Left ventricle myocardium inferior (tissue), 1 donor: ENCODE data around the gene EFL1. TPM values are rescaled to one million over a fixed set of nuclear protein-coding genes. Genes with fewer than 3 reads are reported as not detected.

Experiments used
- DNase-seq: peaks from one replicate; pipeline ENCODE4 v3.0.0-alpha.2; 2020
- H3K27ac ChIP-seq: fragments of 200-600 bp; replicated peaks from 2 replicates; pipeline ENCODE4 v1.8.0; 2021
- H3K27me3 ChIP-seq: fragments of 200-600 bp; 2 replicates; pipeline ENCODE4 v1.8.0; 2021; ENCODE audit warnings: low read depth
- H3K36me3 ChIP-seq: fragments of 200-600 bp; 2 replicates; pipeline ENCODE4 v1.8.0; 2021
- H3K4me1 ChIP-seq: fragments of 200-600 bp; 2 replicates; pipeline ENCODE4 v1.8.0; 2021
- H3K4me3 ChIP-seq: fragments of 200-600 bp; 2 replicates; pipeline ENCODE4 v1.8.0; 2021; ENCODE audit warnings: mild to moderate bottlenecking, moderate library complexity
- H3K9me3 ChIP-seq: fragments of 200-600 bp; replicated peaks from 2 replicates; pipeline ENCODE4 v1.8.0; 2021
- intact Hi-C: fragments of 100-400 bp; cut with micrococcal nuclease; formaldehyde crosslinking; loops from one replicate; pipeline ENCODE4 v1.11.0; 2022
- total RNA-seq: library from RNA; stranded (reverse); fragmentation: NEBNext Ultra II Directional; extraction: Animal tissue kit (Norgen Biotek cat#: 25700); gene quantifications from one replicate; pipeline ENCODE4 v1.2.1, GENCODE V29; 2021
- TF ChIP-seq, protein P1 (sequence below): fragments of 200-600 bp; IDR thresholded peaks from 2 replicates; pipeline ENCODE4 v1.8.0; 2021; ENCODE audit warnings: antibody characterized with exemption, mild to moderate bottlenecking, borderline replicate concordance
- donor health status: DM: no; HTN: yes; CAD: no; lungs with severe emphysema.

EFL1 gene
- total RNA-seq, 1 donor from 2014 or later = 12.9 TPM

- intact Hi-C loops = no loop called here
- Histone ChIP-seq H3K4me1 (no peaks in the 10 kb centered on the region), H3K4me3 (no peak overlapping the region), H3K27ac (no peak overlapping the region), H3K36me3 (peaks cover 12% of the 10 kb centered on the region), H3K27me3 (no peaks in the 10 kb centered on the region), H3K9me3 (no peaks in the 10 kb centered on the region)
- TF ChIP-seq, protein P1, sequence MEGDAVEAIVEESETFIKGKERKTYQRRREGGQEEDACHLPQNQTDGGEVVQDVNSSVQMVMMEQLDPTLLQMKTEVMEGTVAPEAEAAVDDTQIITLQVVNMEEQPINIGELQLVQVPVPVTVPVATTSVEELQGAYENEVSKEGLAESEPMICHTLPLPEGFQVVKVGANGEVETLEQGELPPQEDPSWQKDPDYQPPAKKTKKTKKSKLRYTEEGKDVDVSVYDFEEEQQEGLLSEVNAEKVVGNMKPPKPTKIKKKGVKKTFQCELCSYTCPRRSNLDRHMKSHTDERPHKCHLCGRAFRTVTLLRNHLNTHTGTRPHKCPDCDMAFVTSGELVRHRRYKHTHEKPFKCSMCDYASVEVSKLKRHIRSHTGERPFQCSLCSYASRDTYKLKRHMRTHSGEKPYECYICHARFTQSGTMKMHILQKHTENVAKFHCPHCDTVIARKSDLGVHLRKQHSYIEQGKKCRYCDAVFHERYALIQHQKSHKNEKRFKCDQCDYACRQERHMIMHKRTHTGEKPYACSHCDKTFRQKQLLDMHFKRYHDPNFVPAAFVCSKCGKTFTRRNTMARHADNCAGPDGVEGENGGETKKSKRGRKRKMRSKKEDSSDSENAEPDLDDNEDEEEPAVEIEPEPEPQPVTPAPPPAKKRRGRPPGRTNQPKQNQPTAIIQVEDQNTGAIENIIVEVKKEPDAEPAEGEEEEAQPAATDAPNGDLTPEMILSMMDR = no peak
- DNase-seq = no peak
Measured at GRCh38 chr15:82124331-82125263, 137.9 kb downstream of the EFL1 start.

DNA sequence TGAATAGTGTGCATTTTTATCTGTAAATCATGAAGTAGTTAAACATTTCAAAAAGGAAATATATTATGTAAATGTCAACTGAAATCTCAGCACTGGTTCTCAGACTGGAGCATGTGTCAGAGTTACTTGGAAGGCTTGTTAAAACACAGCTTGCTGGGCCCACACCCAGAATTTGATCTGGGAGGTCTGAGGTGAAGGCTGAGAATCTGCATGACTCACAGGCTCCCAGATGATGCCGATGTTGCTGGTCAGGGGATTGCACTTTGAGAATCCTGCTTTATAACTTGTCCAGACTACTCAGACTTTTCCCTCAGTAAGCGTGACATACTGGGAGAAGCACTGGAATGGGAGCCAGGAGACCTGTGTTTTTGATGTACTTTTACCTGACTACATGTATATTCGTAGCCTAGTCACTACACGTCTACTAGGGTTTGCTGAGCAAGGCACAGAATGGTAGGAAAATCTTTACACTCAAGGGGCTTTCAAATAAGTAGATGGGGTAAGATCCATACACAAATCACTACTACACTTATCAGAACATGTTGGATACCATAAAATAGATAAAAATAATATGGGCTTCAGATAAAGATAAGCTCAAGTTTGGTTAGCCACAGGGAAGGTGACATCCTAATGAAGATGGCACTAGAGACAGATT is 139.7 kb downstream of the EFL1 start:
- Histone ChIP-seq H3K27me3 (no peaks in the 10 kb centered on the region), H3K36me3 (peaks cover 2% of the 10 kb centered on the region), H3K4me1 (no peaks in the 10 kb centered on the region), H3K9me3 (no peaks in the 10 kb centered on the region), H3K4me3 (no peak overlapping the region), H3K27ac (no peak overlapping the region)
- TF ChIP-seq, protein P1 = no peak
- intact Hi-C loops = no loop called here
- no peak for DNase-seq

DNA sequence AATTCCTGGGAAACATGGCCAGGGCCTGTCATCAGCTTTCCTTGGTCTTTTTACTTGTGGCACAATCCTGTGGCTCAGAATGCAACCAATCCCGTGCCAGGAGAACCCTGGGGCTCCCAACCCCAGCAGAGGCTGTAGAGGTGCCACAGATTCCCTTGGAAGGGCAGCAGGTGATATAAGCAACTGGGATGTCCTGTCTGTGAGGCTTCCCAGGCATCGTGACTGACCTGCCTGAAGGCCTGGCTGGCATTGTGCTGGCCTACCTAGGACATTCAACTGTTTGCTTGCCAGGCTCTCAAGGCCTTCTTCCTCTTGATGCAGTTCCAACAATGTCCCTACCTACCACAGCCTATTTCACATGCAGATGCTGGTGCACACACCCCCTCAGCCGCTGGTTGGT is 144.5 kb downstream of the EFL1 start:
- DNase-seq = no peak
- Histone ChIP-seq H3K27me3 (no peaks in the 10 kb centered on the region), H3K9me3 (no peaks in the 10 kb centered on the region), H3K4me3 (no peak overlapping the region), H3K36me3 (no peaks in the 10 kb centered on the region), H3K4me1 (no peaks in the 10 kb centered on the region), H3K27ac (no peak overlapping the region)
- intact Hi-C loops = no loop called here
- TF ChIP-seq, protein P1 = no peak

DNA sequence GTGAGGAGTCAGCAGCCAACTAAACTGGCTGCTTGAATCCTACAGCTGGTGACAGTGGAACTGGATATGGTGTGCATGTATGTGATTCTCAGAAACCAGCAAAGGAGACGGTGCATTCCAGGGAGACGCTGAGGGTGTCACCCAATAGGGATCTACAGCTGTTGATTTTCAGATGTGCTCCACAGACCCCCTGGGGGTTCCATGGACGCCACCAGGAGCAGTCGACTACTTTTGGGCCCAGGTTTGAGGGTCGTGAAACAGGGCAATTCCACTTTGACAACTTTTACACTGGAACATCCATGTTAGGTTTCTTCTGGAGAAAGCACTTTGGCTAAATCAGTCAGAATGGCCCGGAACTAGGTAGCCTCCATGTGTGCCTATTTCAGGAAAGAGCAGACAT is 145.2 kb downstream of the EFL1 start:
- Histone ChIP-seq H3K9me3 (no peaks in the 10 kb centered on the region), H3K27me3 (no peaks in the 10 kb centered on the region), H3K27ac (no peak overlapping the region), H3K4me1 (no peaks in the 10 kb centered on the region), H3K36me3 (no peaks in the 10 kb centered on the region), H3K4me3 (no peak overlapping the region)
- intact Hi-C loops = no loop called here
- DNase-seq = no peak
- TF ChIP-seq, protein P1 = no peak

DNA sequence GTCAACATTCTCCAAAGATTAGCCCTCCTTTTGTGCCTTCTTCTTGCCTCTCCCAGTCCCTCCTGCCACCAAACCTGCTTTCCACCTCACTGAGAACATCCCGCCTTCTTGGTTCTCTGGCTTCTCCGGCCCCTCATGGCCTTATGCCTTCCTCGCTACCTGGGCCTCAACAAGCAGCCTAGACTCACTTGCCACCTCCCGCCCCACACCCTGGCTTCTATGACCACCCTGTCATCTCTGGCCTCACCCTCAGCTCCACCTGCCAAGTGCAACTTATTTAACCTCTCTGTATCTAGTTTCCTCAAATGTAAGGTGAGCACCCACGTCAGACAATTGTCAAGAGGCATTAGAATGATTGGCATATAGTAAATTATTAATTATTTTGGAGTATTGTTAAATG is 147.9 kb downstream of the EFL1 start:
- H3K4me3 ChIP-seq = no peak overlapping the region
- no peaks in the 10 kb centered on the region for H3K36me3 ChIP-seq
- intact Hi-C loops = no loop called here
- no peak for DNase-seq
- H3K9me3 ChIP-seq = no peaks in the 10 kb centered on the region
- no peaks in the 10 kb centered on the region for H3K4me1 ChIP-seq
- TF ChIP-seq, protein P1 = no peak
- no peak overlapping the region for H3K27ac ChIP-seq
- no peaks in the 10 kb centered on the region for H3K27me3 ChIP-seq
